Naive B cell (primary cell): ENCODE results near the gene LRMDA. TPM values are rescaled to one million over a fixed set of nuclear protein-coding genes. Genes with fewer than 3 reads are reported as not detected.

Experiments used
- ATAC-seq, 2 donors: fragments of 150-1000 bp; cut with Tn5 transposase; 2 replicates each; pipeline ENCODE4 v1.10.0; 2021; ENCODE audit warnings: low read depth in 2 of 2, mild to moderate bottlenecking in 2 of 2, moderate library complexity in 2 of 2
- DNase-seq: peaks from one replicate; pipeline ENCODE4 v3.0.0; 2022
- H3K27ac Mint-ChIP-seq, 6 donors: one replicate each; pipeline ENCODE4 v1.8.0; 2020 to 2022; ENCODE audit warnings: mild to moderate bottlenecking in 6 of 6, mixed read lengths in 6 of 6, moderate library complexity in 5 of 6, inconsistent platforms in 2 of 6
- H3K27me3 Mint-ChIP-seq, 3 donors: one replicate each; pipeline ENCODE4 v1.8.0; 2021 to 2022; ENCODE audit warnings: mixed read lengths in 3 of 3, mild to moderate bottlenecking in 1 of 3
- H3K36me3 Mint-ChIP-seq, 2 donors: one replicate each; pipeline ENCODE4 v1.8.0; 2020 to 2022; ENCODE audit warnings: mixed read lengths in 2 of 2, inconsistent platforms in 1 of 2, mild to moderate bottlenecking in 1 of 2
- H3K4me1 Mint-ChIP-seq, 3 donors: one replicate each; pipeline ENCODE4 v1.8.0; 2020 to 2022; ENCODE audit warnings: mixed read lengths in 3 of 3, inconsistent platforms in 1 of 3, mild to moderate bottlenecking in 1 of 3, moderate library complexity in 1 of 3
- H3K4me3 Mint-ChIP-seq, 8 donors: one replicate each; pipeline ENCODE4 v1.8.0; 2020 to 2022; ENCODE audit warnings: mild to moderate bottlenecking in 8 of 8, mixed read lengths in 8 of 8, moderate library complexity in 8 of 8, inconsistent platforms in 2 of 8
- H3K9me3 Mint-ChIP-seq, 7 donors: one replicate each; pipeline ENCODE4 v1.8.0; 2020 to 2022; ENCODE audit warnings: mixed read lengths in 7 of 7, mild to moderate bottlenecking in 5 of 7, inconsistent platforms in 2 of 7, moderate library complexity in 1 of 7
- polyA plus RNA-seq, 6 donors: library from polyadenylated mRNA; unstranded; fragments of 300-500 nt; fragmentation: Illumina TruSeq; gene quantifications; one replicate each; pipeline ENCODE4 v1.2.3, GENCODE V29; 2021; ENCODE audit warnings: low read depth in 6 of 6

The LRMDA gene
- polyA plus RNA-seq, 6 donors from 2014 or later: 2.1 TPM; not detected in 5

DNA sequence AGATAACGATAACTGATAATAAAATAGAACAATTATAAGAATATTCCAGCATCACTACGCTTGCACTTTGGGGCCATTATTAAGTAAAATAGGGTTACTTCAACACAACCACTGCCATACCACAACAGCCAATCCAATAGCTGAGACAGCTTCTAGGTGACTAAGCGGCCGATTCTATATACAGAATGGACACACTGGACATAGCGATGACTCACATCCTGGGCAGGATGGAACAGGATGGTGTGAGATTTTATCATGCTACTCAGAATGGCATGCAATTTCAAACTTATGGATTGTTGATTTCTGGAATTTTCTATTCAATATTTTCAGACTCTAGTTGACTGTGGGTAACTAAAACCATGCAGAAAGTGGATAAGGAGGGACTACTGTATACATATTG lies 920.9 kb downstream of the LRMDA start:
- Mint-ChIP-seq H3K27ac (no peak overlapping the region), H3K9me3 (peaks cover 0 to 5% (median 0%) of the 10 kb centered on the region in 7 donors), H3K27me3 (peaks cover 0 to 4% (median 0%) of the 10 kb centered on the region in 3 donors), H3K4me1 (no peaks in the 10 kb centered on the region), H3K36me3 (no peaks in the 10 kb centered on the region), H3K4me3 (no peak overlapping the region)
- ATAC-seq: no peak
- DNase-seq: no peak

DNA sequence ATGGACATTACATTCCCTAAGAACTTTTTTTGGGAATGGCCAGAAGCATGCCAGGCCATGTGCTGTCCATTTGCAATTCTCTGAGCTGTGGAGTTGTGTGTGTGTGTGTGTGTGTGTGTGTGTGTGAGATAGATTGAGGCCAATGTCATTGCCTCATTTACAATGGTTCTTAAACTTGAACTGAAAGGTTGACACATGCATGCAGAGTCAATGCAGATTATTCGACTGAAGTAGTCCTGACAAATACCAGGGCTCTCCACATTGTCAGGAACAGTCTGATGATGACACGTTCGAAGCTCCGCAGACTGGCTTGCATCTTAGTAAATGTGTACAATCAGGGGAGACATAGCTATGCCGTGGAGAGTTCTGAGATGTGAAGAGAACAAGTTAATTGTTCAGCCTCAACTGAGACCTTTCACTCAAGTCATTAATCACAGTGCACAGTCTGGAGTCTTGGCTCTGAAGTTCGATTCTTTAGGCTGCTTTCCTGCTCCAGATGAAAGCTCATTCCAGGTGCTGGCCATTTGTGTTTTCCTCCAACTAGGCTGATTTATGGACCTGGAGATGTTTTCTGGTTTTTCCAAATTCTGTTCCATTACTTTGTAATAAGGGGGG lies 921.9 kb downstream of the LRMDA start:
- Mint-ChIP-seq H3K9me3 (peaks cover 0 to 5% (median 0%) of the 10 kb centered on the region in 7 donors), H3K4me1 (no peaks in the 10 kb centered on the region), H3K36me3 (no peaks in the 10 kb centered on the region), H3K27ac (no peak overlapping the region), H3K4me3 (no peak overlapping the region), H3K27me3 (peaks cover 0 to 4% (median 0%) of the 10 kb centered on the region in 3 donors)
- DNase-seq (no peak), ATAC-seq (no peak)

GRCh38 chr10:76354212-76354738 lies 922.9 kb downstream of the LRMDA start:
- H3K27me3 Mint-ChIP-seq: no peaks in the 10 kb centered on the region
- H3K4me3 Mint-ChIP-seq: no peak overlapping the region
- H3K36me3 Mint-ChIP-seq: no peaks in the 10 kb centered on the region
- no peak overlapping the region for H3K27ac Mint-ChIP-seq
- DNase-seq (no peak), ATAC-seq (no peak)
- H3K4me1 Mint-ChIP-seq: no peaks in the 10 kb centered on the region
- H3K9me3 Mint-ChIP-seq: peaks cover 0 to 5% (median 0%) of the 10 kb centered on the region in 7 donors

DNA sequence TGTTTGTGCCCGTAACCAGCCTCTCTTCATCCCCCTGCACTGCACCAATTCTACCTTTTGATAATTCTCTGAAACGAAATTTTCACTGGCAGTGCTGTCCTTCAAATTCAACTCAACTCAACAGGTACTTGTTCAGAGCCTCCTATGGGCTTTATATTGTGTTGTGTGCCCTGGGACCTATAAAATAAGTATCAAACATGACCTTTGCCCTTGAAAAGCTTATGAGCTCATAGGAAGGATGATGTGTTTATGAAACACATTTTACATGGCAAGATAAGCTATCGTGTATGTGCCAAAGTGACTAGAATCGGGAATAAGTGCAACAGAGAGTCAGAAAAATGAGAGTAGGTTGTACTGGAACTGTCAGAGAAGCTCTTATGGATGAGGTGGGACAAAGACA lies 923.5 kb downstream of the LRMDA start:
- DNase-seq (no peak), ATAC-seq (no peak)
- Mint-ChIP-seq H3K4me1 (no peaks in the 10 kb centered on the region), H3K9me3 (peaks cover 0 to 5% (median 0%) of the 10 kb centered on the region in 7 donors), H3K27ac (no peak overlapping the region), H3K4me3 (no peak overlapping the region), H3K27me3 (no peaks in the 10 kb centered on the region), H3K36me3 (no peaks in the 10 kb centered on the region)

- H3K4me1 Mint-ChIP-seq: no peaks in the 10 kb centered on the region
Observed at GRCh38 chr10:76356557-76356956, 925.1 kb downstream of the LRMDA start.

DNA sequence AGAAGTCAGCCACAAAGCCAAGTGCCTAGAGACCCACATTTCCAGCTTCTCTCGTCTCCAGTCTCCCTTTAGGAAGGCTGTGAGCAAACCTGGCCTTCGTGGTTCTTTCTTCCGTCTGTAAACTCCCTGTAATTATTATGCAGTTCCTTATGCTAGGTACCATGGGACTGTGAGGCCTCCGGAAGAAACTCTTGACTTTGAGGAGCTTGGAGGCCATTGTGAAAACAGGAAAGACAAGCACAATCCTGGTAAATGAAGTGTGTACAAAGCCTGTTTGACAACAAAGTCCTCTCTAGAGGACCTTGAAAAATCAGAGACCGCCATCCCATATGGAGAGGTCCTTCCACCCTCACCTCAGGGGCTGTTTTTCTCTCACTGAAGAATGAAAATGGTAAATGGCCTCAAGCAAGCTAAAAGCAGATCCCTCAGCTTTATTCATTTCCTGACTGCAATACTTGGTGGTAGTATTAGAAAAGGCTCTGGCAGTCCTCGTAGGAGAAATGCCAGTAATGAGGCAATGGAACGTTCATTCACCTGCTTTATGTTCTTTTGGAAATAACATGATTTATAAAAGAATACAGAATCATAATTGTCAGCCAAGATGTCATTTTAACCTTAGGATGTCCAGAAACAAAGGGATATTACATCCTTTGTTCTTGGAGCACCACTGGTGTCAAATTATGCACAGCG lies 926.4 kb downstream of the LRMDA start:
- H3K27ac Mint-ChIP-seq: no peak overlapping the region
- H3K4me1 Mint-ChIP-seq: no peaks in the 10 kb centered on the region
- no peaks in the 10 kb centered on the region for H3K36me3 Mint-ChIP-seq
- DNase-seq (no peak), ATAC-seq (no peak)
- peaks cover 0 to 8% (median 4%) of the 10 kb centered on the region in 7 donors for H3K9me3 Mint-ChIP-seq
- no peaks in the 10 kb centered on the region for H3K27me3 Mint-ChIP-seq
- no peak overlapping the region for H3K4me3 Mint-ChIP-seq

More at GRCh38 chr10:76356557-76356956, 925.1 kb downstream of the LRMDA start:
- no peak overlapping the region for H3K4me3 Mint-ChIP-seq
- H3K27ac Mint-ChIP-seq: no peak overlapping the region
- ATAC-seq (no peak), DNase-seq (no peak)
- H3K9me3 Mint-ChIP-seq: peaks cover 0 to 5% (median 3%) of the 10 kb centered on the region in 7 donors
- H3K36me3 Mint-ChIP-seq: no peaks in the 10 kb centered on the region
- H3K27me3 Mint-ChIP-seq: no peaks in the 10 kb centered on the region

GRCh38 chr10:76358743-76359395 lies 927.4 kb downstream of the LRMDA start:
- peaks cover 0 to 9% (median 4%) of the 10 kb centered on the region in 7 donors for H3K9me3 Mint-ChIP-seq
- H3K27ac Mint-ChIP-seq: no peak overlapping the region
- DNase-seq: no peak
- no peak for ATAC-seq
- no peaks in the 10 kb centered on the region for H3K4me1 Mint-ChIP-seq
- no peaks in the 10 kb centered on the region for H3K27me3 Mint-ChIP-seq
- H3K36me3 Mint-ChIP-seq: no peaks in the 10 kb centered on the region
- H3K4me3 Mint-ChIP-seq: no peak overlapping the region

GRCh38 chr10:76375761-76376160 lies 944.3 kb downstream of the LRMDA start:
- H3K27me3 Mint-ChIP-seq: no peaks in the 10 kb centered on the region
- no peaks in the 10 kb centered on the region for H3K4me1 Mint-ChIP-seq
- no peak for DNase-seq
- H3K27ac Mint-ChIP-seq: no peak overlapping the region
- H3K36me3 Mint-ChIP-seq: no peaks in the 10 kb centered on the region
- H3K4me3 Mint-ChIP-seq: no peak overlapping the region
- no peak for ATAC-seq
- peaks cover 0 to 5% (median 2%) of the 10 kb centered on the region in 7 donors for H3K9me3 Mint-ChIP-seq

DNA sequence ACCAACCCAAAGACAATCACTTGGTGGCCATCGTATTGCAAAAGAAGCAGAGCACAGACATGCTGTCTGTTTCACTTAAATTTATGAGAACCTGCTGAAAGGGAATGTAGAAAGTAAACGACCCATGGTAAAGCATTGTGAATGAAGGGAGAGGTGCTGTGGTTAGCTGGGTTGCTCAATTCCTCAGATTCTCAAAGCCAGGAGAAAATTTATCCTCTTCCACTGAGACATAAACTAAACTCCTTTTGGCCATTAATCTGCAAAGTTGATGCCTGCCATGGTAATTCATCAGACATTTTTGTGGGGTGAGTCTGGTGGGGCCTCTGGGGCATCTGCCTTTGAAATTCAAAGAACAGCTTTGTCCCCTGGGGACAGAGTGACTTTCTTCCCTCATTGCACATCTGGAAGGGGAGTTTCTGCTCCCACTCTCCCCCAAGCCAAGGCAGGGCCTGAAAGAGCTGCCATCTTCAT lies 951.0 kb downstream of the LRMDA start:
- Mint-ChIP-seq H3K9me3 (peaks cover 0 to 9% (median 2%) of the 10 kb centered on the region in 7 donors), H3K4me3 (no peak overlapping the region), H3K27me3 (peaks cover 0 to 5% (median 0%) of the 10 kb centered on the region in 3 donors), H3K36me3 (no peaks in the 10 kb centered on the region), H3K4me1 (no peaks in the 10 kb centered on the region), H3K27ac (no peak overlapping the region)
- DNase-seq: no peak
- no peak for ATAC-seq

- ATAC-seq (no peak), DNase-seq (no peak)
- Mint-ChIP-seq H3K36me3 (no peaks in the 10 kb centered on the region), H3K27ac (no peak overlapping the region), H3K4me3 (no peak overlapping the region), H3K4me1 (no peaks in the 10 kb centered on the region), H3K9me3 (peaks cover 0 to 9% (median 0%) of the 10 kb centered on the region in 7 donors), H3K27me3 (peaks cover 0 to 5% (median 0%) of the 10 kb centered on the region in 3 donors)
Observed at GRCh38 chr10:76388321-76389023, 957.0 kb downstream of the LRMDA start.

- H3K4me1 Mint-ChIP-seq: no peaks in the 10 kb centered on the region
- H3K9me3 Mint-ChIP-seq: peaks cover 0 to 4% (median under 1%) of the 10 kb centered on the region in 7 donors
- H3K36me3 Mint-ChIP-seq: no peaks in the 10 kb centered on the region
- no peak overlapping the region for H3K27ac Mint-ChIP-seq
- H3K27me3 Mint-ChIP-seq: no peaks in the 10 kb centered on the region
- DNase-seq (no peak), ATAC-seq (no peak)
- H3K4me3 Mint-ChIP-seq: no peak overlapping the region
Observed at GRCh38 chr10:76393875-76394706, 962.7 kb downstream of the LRMDA start.

DNA sequence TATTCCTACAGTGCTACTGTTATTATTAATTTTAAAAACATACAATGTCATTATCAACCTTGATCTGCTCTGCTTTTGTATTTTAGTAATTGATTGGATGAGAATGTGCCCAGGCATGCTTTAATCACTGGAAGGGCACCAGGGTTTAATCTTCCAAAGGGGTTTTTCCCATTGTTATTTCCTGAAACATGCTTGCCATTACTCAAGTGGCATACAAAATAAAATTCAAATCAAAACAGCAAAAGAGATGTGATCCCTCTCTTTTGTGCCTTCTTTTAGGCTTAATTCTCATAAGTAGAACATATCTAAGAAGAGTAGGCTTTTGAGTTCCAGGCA lies 963.3 kb downstream of the LRMDA start:
- ATAC-seq (no peak), DNase-seq (no peak)
- no peak overlapping the region for H3K4me3 Mint-ChIP-seq
- H3K27me3 Mint-ChIP-seq: no peaks in the 10 kb centered on the region
- H3K27ac Mint-ChIP-seq: peak overlapping the region in 1 of 6 donors; percentile 9
- peaks cover 0 to 5% (median 2%) of the 10 kb centered on the region in 7 donors for H3K9me3 Mint-ChIP-seq
- H3K4me1 Mint-ChIP-seq: no peaks in the 10 kb centered on the region
- H3K36me3 Mint-ChIP-seq: no peaks in the 10 kb centered on the region
